GM23338 (cell line): ENCODE measurements around the gene RNF145.

ENCODE experiments used
- CREB1 ChIP-seq: fragments of 250-450 bp; sonication (Bioruptor Pico); IDR thresholded peaks from 2 replicates; pipeline ENCODE4 v1.5.0; 2020; ENCODE audit warnings: low read depth, mild to moderate bottlenecking, moderate library complexity
- CTCF ChIP-seq, 2 experiments: fragments of 200-600 bp in 1 of 2; sonication (generic) in 1 of 2; conservative IDR thresholded peaks; 2 replicates each; pipeline versions ENCODE4 v1.5.1 to v1.6.1; 2016 to 2017; ENCODE audit warnings: antibody characterized with exemption in 2 of 2, low read depth in 2 of 2, mild to moderate bottlenecking in 2 of 2, moderate library complexity in 1 of 2
- ETS1 ChIP-seq: IDR thresholded peaks from 2 replicates; pipeline ENCODE4 v1.6.1; 2016; ENCODE audit warnings: antibody characterized with exemption
- EZH2 ChIP-seq: fragments of 200-600 bp; sonication (generic); IDR thresholded peaks from one replicate; pipeline ENCODE4 v1.8.0; 2017; ENCODE audit warnings: antibody characterized with exemption, mild to moderate bottlenecking, low read depth; ENCODE audit not compliant: unreplicated experiment
- EZH2phosphoT487 ChIP-seq: fragments of 200-600 bp; sonication (generic); IDR thresholded peaks from one replicate; pipeline ENCODE4 v1.8.1; 2018; ENCODE audit warnings: antibody characterized with exemption; ENCODE audit not compliant: unreplicated experiment
- JUNB ChIP-seq: IDR thresholded peaks from one replicate; pipeline ENCODE4 v1.6.1; 2016; ENCODE audit warnings: antibody characterized with exemption; ENCODE audit not compliant: unreplicated experiment
- NANOG ChIP-seq: IDR thresholded peaks from 2 replicates; pipeline ENCODE4 v1.6.1; 2016; ENCODE audit warnings: antibody characterized with exemption, borderline replicate concordance
- POLR2AphosphoS5 ChIP-seq: IDR thresholded peaks from 2 replicates; pipeline ENCODE4 v1.6.1; 2016; ENCODE audit warnings: antibody characterized with exemption, low read depth
- REST ChIP-seq: IDR thresholded peaks from one replicate; pipeline ENCODE4 v1.6.1; 2018; ENCODE audit warnings: antibody characterized with exemption; ENCODE audit not compliant: unreplicated experiment
- STAT1 ChIP-seq: IDR thresholded peaks from one replicate; pipeline ENCODE4 v1.6.1; 2016; ENCODE audit warnings: antibody characterized with exemption; ENCODE audit not compliant: unreplicated experiment
- ZNF331 ChIP-seq: fragments of 250-450 bp; sonication (Bioruptor Pico); IDR thresholded peaks from 2 replicates; pipeline ENCODE4 v1.5.0; 2020; ENCODE audit warnings: low read depth, mild to moderate bottlenecking, moderate library complexity
- ZNF462 ChIP-seq: fragments of 250-450 bp; sonication (Bioruptor Pico); IDR thresholded peaks from 2 replicates; pipeline ENCODE4 v1.5.0; 2020; ENCODE audit warnings: mild to moderate bottlenecking, moderate library complexity

- no peak for TF ChIP-seq POLR2AphosphoS5
- TF ChIP-seq CTCF (conservative IDR thresholded peaks at IDR 0.05; ENCODE audit: low read depth in 2 of 2) = no peak
- no peak for TF ChIP-seq REST
- no peak for TF ChIP-seq EZH2phosphoT487
- no peak for TF ChIP-seq NANOG
- TF ChIP-seq CREB1 (CRISPR knock-in tag) = no peak
- no peak for TF ChIP-seq EZH2
- TF ChIP-seq JUNB = no peak
- TF ChIP-seq STAT1 = no peak
- no peak for TF ChIP-seq ETS1
- TF ChIP-seq ZNF331 (CRISPR knock-in tag) = no peak
- TF ChIP-seq ZNF462 (CRISPR knock-in tag) = no peak
Observed at GRCh38 chr5:159181651-159182050, 27.7 kb downstream of the RNF145 start.
